ENCODE measurements around the gene RFX7. TPM values are rescaled to one million over a fixed set of nuclear protein-coding genes. Genes with fewer than 3 reads are reported as not detected.

RFX7 gene
- 5.8 and 7.5 TPM in 2 replicates for total RNA-seq

GRCh38 chr15:56243163-56244037, at the start of gene RFX7:
Gene RFX7 (minus strand): TSS chr15:56243879. CDS start chr15:56243285, 594 bp downstream.

Other genes with a start within 250 kb of the RFX7 start
- 1.5 and 1.6 TPM in 2 replicates for gene TEX9, start 121.5 kb upstream of the RFX7 start, total RNA-seq
- 1.1 and 1.3 TPM in 2 replicates for gene MNS1, start 221.3 kb upstream of the RFX7 start, total RNA-seq